Measurements from ENCODE around the gene SOX5. TPM values are rescaled to one million over a fixed set of nuclear protein-coding genes. Genes with fewer than 3 reads are reported as not detected.

Gene SOX5
- total and polyA plus RNA-seq, 12 donors: 0.47 to 10.4 (median 1.9) TPM

DNA sequence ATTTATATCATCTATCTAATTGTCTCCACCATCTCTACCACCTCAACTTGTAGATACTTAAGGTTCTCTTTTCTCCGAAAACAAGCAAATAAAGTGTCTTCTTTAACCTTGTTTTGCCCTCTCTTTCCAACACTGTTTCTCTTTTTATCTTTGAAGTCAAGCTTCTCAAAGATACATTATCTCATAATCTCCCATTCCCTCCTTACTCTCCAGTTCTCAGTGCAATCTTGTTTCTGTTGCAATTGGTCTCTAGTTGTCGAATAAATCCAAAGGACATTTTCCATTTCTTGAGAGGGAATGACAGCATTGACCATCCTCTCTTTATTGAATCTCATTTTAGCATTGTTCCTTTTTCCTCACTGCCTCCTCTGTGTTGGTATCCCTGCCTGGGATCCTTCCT is 383.3 kb downstream of the SOX5 start:
- no peak for TF ChIP-seq POLR2A (IDR thresholded peaks at IDR 0.05)
- no peak for TF ChIP-seq CTCF (IDR thresholded peaks at IDR 0.05)
- H3K36me3 ChIP-seq (replicated peaks in 1 of 2): no peaks in the 10 kb centered on the region
- no peaks in the 10 kb centered on the region for H3K27me3 ChIP-seq
- intact Hi-C loops (cut with DNase I): no loop called here
- no peaks in the 10 kb centered on the region for H3K9me3 ChIP-seq (replicated peaks in 1 of 3)
- no peak for DNase-seq
- whole genome bisulfite sequencing, 4 donors: 36 to 41% (median 39%) methylated on average over 2 of the region's 2 CpGs
- peaks cover 0 to 11% of the 10 kb centered on the region in 2 donors for H3K4me1 ChIP-seq (replicated peaks in 1 of 2)
- no peak overlapping the region for H3K4me3 ChIP-seq
- H3K27ac ChIP-seq: no peak overlapping the region

DNA sequence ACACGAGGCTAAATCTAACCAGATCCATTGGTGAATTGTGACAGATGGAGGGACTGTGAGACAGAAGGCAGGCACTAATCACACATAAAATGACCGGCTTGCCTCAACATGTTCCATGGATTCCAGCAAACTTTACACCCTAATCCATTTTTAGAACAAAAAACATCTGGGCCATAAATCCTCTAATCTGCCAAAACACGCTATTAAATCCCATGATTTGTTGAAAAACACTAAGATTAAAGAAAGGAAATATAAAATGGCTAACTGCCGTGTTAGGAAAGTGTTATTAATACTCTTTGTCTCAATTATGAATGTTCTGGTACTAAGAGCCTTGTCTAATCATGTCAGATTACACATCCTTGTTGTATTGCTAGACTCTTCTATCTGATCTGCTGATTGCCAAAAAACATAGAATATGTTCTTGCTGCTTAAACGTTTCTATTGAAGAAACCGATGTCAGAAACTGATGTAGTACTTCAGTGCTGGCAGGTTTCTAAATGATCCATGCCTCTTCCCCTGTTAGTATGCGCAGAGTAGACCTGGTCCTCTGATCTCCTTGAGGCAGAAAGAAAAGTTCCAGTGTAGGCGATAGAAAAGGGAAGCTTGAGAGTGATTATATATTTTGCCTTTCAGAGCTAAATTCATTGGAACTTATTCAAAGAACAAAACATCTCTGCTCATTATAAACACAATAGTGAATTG is 384.9 kb downstream of the SOX5 start:
- intact Hi-C loops (cut with DNase I): no loop called here
- WGBS, 4 donors: 46 to 56% (median 51%) methylated on average over 8 of the region's 8 CpGs
- Histone ChIP-seq H3K4me1 (replicated peaks in 1 of 2) (peaks cover 0 to 11% of the 10 kb centered on the region in 2 donors), H3K27ac (no peak overlapping the region), H3K9me3 (replicated peaks in 1 of 3) (no peaks in the 10 kb centered on the region), H3K36me3 (replicated peaks in 1 of 2) (no peaks in the 10 kb centered on the region), H3K27me3 (no peaks in the 10 kb centered on the region), H3K4me3 (no peak overlapping the region)
- TF ChIP-seq CTCF (IDR thresholded peaks at IDR 0.05): no peak
- no peak for TF ChIP-seq POLR2A (IDR thresholded peaks at IDR 0.05)
- DNase-seq: no peak

DNA sequence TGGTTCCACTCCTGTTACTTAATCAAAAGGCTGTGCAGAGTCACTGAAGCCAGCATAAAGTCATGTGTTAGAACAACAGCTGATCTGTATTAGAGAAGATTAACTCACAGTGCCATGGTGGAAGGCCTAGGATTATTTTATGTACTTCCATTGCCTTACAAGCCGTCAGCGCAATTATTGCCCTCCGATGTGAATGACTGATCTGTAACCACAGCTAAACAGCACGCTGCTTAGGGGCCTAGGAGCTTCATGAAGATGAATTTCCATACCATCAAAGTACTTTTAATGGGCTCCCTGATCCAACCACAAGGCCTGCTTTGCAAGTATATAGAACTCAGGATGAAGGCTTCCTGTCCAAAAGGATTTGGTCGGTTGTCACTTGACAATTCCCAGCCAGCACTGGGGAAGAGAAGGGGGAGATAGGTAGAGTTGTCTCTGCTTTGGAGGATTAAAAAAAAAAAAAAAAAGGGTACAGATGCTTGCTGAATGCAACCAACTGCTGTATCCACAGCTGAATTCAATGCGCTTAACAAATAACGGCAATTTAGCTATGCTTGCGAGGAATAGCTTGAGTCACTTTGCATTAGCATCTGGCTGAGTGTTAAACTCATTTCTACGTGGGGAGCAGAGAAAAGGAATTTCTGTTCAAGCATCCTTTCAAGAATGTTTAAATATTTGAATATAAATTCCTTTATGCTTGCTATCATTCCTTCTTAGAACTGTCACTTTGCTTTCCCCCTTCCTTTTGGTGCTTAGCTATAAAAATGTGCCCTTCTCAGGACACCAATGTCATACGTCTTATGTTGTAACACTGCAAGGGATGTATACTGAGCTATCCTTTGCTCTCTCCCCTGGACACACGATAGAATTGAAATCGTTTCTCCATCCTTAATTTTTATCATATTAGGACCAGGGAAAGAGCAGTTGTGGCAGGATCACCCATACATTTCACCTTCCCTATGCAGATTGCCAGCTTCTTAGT is 387.8 kb downstream of the SOX5 start:
- Histone ChIP-seq H3K27ac (no peak overlapping the region), H3K4me3 (no peak overlapping the region), H3K4me1 (replicated peaks in 1 of 2) (peaks cover 0 to 11% of the 10 kb centered on the region in 2 donors), H3K27me3 (no peaks in the 10 kb centered on the region), H3K36me3 (replicated peaks in 1 of 2) (no peaks in the 10 kb centered on the region), H3K9me3 (replicated peaks in 1 of 3) (no peaks in the 10 kb centered on the region)
- TF ChIP-seq POLR2A (IDR thresholded peaks at IDR 0.05): no peak
- no peak for TF ChIP-seq CTCF (IDR thresholded peaks at IDR 0.05)
- intact Hi-C loops (cut with DNase I): no loop called here
- DNase-seq: no peak
- 80 to 87% (median 82%) methylated on average over 12 of the region's 12 CpGs for WGBS, 4 donors

DNA sequence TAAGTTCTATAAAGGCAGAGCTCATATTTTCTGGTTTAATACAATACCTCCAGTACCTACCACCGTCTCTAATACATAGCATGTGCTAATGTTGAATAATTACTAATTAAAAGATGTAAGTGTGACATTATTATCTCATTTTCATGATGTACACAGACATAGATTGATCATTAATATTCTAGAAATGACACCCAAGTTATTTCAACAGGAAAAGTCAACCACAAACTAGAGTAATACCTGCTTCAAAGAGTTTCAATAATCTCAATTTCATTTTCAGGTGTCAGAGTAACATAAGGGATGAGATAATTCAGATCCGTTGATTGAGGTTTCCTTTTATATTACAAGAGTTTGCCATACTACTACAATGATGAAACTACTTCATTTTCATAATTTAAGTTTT is 388.9 kb downstream of the SOX5 start:
- no peak overlapping the region for H3K27ac ChIP-seq

More for the DNA sequence above, 388.9 kb downstream of the SOX5 start:
- no peak for TF ChIP-seq CTCF (IDR thresholded peaks at IDR 0.05)
- Histone ChIP-seq H3K9me3 (replicated peaks in 1 of 3) (no peaks in the 10 kb centered on the region), H3K4me3 (no peak overlapping the region), H3K4me1 (replicated peaks in 1 of 2) (peaks cover 0 to 11% of the 10 kb centered on the region in 2 donors), H3K27me3 (no peaks in the 10 kb centered on the region), H3K36me3 (replicated peaks in 1 of 2) (no peaks in the 10 kb centered on the region)
- intact Hi-C loops (cut with DNase I): no loop called here
- DNase-seq: no peak
- 67 to 86% (median 79%) methylated on average over 2 of the region's 2 CpGs for WGBS, 4 donors

Measured in adrenal gland (tissue), 12 donors.